OCI-LY3 (cell line): Measurements from ENCODE around the gene ATP2C2.

Source experiments
- H2AFZ ChIP-seq: fragments of 200-600, 300-600 bp; shearing (Covaris generic); 2 replicates; pipeline ENCODE4 v1.6.0; 2014; ENCODE audit warnings: antibody characterized with exemption, low read depth, low read length
- H3K27ac ChIP-seq: fragments of 200-600, 300-600 bp; sonication (generic); 2 replicates; pipeline ENCODE4 v1.5.1; 2014; ENCODE audit warnings: mild to moderate bottlenecking, low read length, moderate library complexity, mixed read lengths
- H3K27me3 ChIP-seq: fragments of 200-600, 300-600 bp; sonication (generic); 2 replicates; pipeline ENCODE4 v1.6.1; 2014; ENCODE audit warnings: low read depth, low read length, mixed read lengths
- H3K36me3 ChIP-seq: fragments of 200-600, 300-600 bp; sonication (generic); replicated peaks from 2 replicates; pipeline ENCODE3; 2014; ENCODE audit warnings: low read depth, low read length, mixed read lengths
- H3K4me1 ChIP-seq: fragments of 300-600, 200-600 bp; sonication (generic); 2 replicates; pipeline ENCODE4 v1.6.1; 2014; ENCODE audit warnings: low read length, mixed read lengths
- H3K4me2 ChIP-seq: fragments of 200-600, 300-600 bp; sonication (generic); 2 replicates; pipeline ENCODE4 v1.6.1; 2014; ENCODE audit warnings: low read length, mixed read lengths
- H3K4me3 ChIP-seq: fragments of 300-600, 200-600 bp; sonication (generic); 2 replicates; pipeline ENCODE4 v1.5.1; 2014; ENCODE audit warnings: antibody characterized with exemption, mild to moderate bottlenecking, low read length, moderate library complexity
- H3K79me2 ChIP-seq: fragments of 300-600, 200-600 bp; shearing (Covaris generic); 2 replicates; pipeline ENCODE4 v1.6.1; 2014; ENCODE audit warnings: mild to moderate bottlenecking, low read length, mixed read lengths
- H3K9ac ChIP-seq: fragments of 300-600, 200-600 bp; shearing (Covaris generic); 2 replicates; pipeline ENCODE4 v1.6.0; 2014; ENCODE audit warnings: mild to moderate bottlenecking, low read length, moderate library complexity
- H3K9me3 ChIP-seq: fragments of 200-600, 300-600 bp; shearing (Covaris generic); 2 replicates; pipeline ENCODE4 v1.6.1; 2014; ENCODE audit warnings: low read length, mixed read lengths; ENCODE audit not compliant: insufficient read depth
- H4K20me1 ChIP-seq: fragments of 200-600, 300-600 bp; sonication (generic); 2 replicates; pipeline ENCODE4 v1.6.1; 2016; ENCODE audit warnings: low read length, mixed read lengths; ENCODE audit not compliant: insufficient read depth
- CTCF ChIP-seq: fragments of 200-600, 300-600 bp; sonication (generic); IDR thresholded peaks from 2 replicates; pipeline ENCODE4 v1.5.1; 2014; ENCODE audit warnings: antibody characterized with exemption, low read length, low read depth
- EZH2phosphoT487 ChIP-seq: fragments of 200-600 bp; shearing (Covaris generic); IDR thresholded peaks from 2 replicates; pipeline ENCODE4 v1.6.1; 2018; ENCODE audit warnings: antibody characterized with exemption, mixed run types, low read depth

ATP2C2 gene

DNA sequence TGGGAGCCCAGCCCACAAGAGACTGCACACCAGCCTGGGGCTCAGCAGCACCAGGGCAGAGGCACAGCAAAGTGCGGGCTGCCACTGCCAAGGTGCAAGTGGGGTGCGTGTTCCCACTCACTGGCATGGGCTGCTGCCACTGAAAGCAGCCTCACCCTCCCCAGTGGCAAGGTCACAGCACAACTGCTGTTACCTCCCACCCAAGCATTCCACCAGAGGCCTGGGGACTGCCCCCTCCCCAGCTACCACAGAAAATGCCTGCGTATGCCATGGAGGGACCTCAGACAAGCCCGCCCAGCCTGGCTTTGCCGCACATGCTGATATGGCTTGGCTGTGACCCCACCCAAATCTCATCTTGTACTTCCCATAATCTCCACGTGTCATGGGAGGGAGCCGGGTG lies 103.0 kb downstream of the ATP2C2 start:
- H3K27me3 ChIP-seq = no peaks in the 10 kb centered on the region
- H3K4me3 ChIP-seq = no peak overlapping the region
- no peak overlapping the region for H3K4me2 ChIP-seq
- TF ChIP-seq EZH2phosphoT487 (no peak), CTCF (no peak)
- H4K20me1 ChIP-seq = no peaks in the 10 kb centered on the region
- no peak overlapping the region for H2AFZ ChIP-seq
- no peak overlapping the region for H3K9ac ChIP-seq
- H3K27ac ChIP-seq = no peak overlapping the region
- H3K36me3 ChIP-seq = peaks cover 11% of the 10 kb centered on the region
- H3K4me1 ChIP-seq = no peaks in the 10 kb centered on the region
- no peaks in the 10 kb centered on the region for H3K79me2 ChIP-seq
- no peaks in the 10 kb centered on the region for H3K9me3 ChIP-seq

DNA sequence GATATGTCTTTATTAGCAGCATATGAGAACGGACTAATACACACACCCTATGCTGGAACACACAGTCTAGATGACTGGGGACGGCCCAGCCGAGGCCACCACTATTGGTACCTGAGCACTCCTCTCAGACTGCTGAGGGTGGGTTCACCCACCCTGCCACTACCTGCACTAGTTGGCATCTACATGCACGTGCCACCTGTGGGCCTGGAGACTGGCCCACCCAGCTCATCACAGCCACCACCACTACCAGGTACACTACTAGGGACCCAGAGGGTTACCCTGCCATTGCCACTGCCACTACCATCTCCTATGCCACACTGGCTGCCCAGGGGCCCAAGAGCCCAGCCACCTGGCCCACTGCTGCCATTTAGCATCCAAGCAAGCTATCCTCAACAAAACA lies 103.6 kb downstream of the ATP2C2 start:
- Histone ChIP-seq H3K4me1 (no peaks in the 10 kb centered on the region), H3K9me3 (no peaks in the 10 kb centered on the region), H3K27me3 (no peaks in the 10 kb centered on the region), H3K27ac (no peak overlapping the region), H3K79me2 (no peaks in the 10 kb centered on the region), H3K9ac (no peak overlapping the region), H3K36me3 (peaks cover 9% of the 10 kb centered on the region), H3K4me2 (no peak overlapping the region), H2AFZ (no peak overlapping the region), H4K20me1 (no peaks in the 10 kb centered on the region), H3K4me3 (no peak overlapping the region)
- no peak for TF ChIP-seq EZH2phosphoT487
- no peak for TF ChIP-seq CTCF

- no peaks in the 10 kb centered on the region for H3K9me3 ChIP-seq
- no peaks in the 10 kb centered on the region for H3K4me1 ChIP-seq
- H3K79me2 ChIP-seq = no peaks in the 10 kb centered on the region
- H2AFZ ChIP-seq = no peak overlapping the region
- H3K36me3 ChIP-seq = no peaks in the 10 kb centered on the region
- H4K20me1 ChIP-seq = no peaks in the 10 kb centered on the region; the same call in 1 of the 2 replicates
- no peak overlapping the region for H3K4me3 ChIP-seq
- no peaks in the 10 kb centered on the region for H3K27me3 ChIP-seq
- TF ChIP-seq EZH2phosphoT487 (no peak), CTCF (no peak)
- H3K9ac ChIP-seq = no peak overlapping the region
- no peak overlapping the region for H3K4me2 ChIP-seq
- H3K27ac ChIP-seq = no peak overlapping the region
These were observed 107.4 kb downstream of the ATP2C2 start for GRCh38 chr16:84475643-84476240.

GRCh38 chr16:84476401-84476800 lies 108.1 kb downstream of the ATP2C2 start:
- Histone ChIP-seq H3K36me3 (no peaks in the 10 kb centered on the region), H3K9me3 (no peaks in the 10 kb centered on the region), H3K9ac (no peak overlapping the region), H3K4me3 (no peak overlapping the region), H3K79me2 (no peaks in the 10 kb centered on the region), H3K4me1 (no peaks in the 10 kb centered on the region), H3K4me2 (no peak overlapping the region), H4K20me1 (no peaks in the 10 kb centered on the region; the same call in 1 of the 2 replicates), H3K27me3 (no peaks in the 10 kb centered on the region), H3K27ac (no peak overlapping the region), H2AFZ (no peak overlapping the region)
- no peak for TF ChIP-seq CTCF
- no peak for TF ChIP-seq EZH2phosphoT487
